ENCODE measurements around the gene PLEKHH3. TPM values are rescaled to one million over a fixed set of nuclear protein-coding genes. Genes with fewer than 3 reads are reported as not detected.

PLEKHH3 gene
- total RNA-seq, 1 experiment from 2014 or later, result 21.4 TPM

- Histone ChIP-seq H3K27me3 (ENCODE audit: insufficient read depth, low read length) (no peaks in the 10 kb centered on the region), H3K4ac (ENCODE audit: low read depth, low read length) (no peak overlapping the region), H3K23me2 (ENCODE audit: insufficient read length, low read depth, low read length, poor library complexity, severe bottlenecking) (no peaks in the 10 kb centered on the region), H3K79me2 (ENCODE audit: insufficient read depth, low read length) (no peaks in the 10 kb centered on the region), H3K27ac (ENCODE audit: insufficient read length, low read depth, low read length) (no peak overlapping the region), H2BK5ac (ENCODE audit: insufficient read length, low read length) (no peak overlapping the region), H4K8ac (replicated peaks; ENCODE audit: insufficient read length, low read depth, low read length) (no peak overlapping the region), H2AFZ (ENCODE audit: low read length) (no peak overlapping the region), H3K79me1 (ENCODE audit: insufficient read depth, low read depth, low read length, poor library complexity, severe bottlenecking) (no peaks in the 10 kb centered on the region), H2BK120ac (ENCODE audit: low read depth, low read length, poor library complexity, severe bottlenecking) (no peak overlapping the region), H3K23ac (ENCODE audit: insufficient read length, low read depth, low read length) (no peak overlapping the region), H3K9ac (ENCODE audit: extremely low read depth, insufficient read length, low read length) (no peak overlapping the region), H4K91ac (ENCODE audit: insufficient read length, low read depth, low read length) (no peak overlapping the region), H2BK15ac (ENCODE audit: low read depth, low read length) (no peak overlapping the region), H3K14ac (ENCODE audit: insufficient read depth, low read length) (no peak overlapping the region), H3K4me1 (ENCODE audit: insufficient read depth, low read length) (no peaks in the 10 kb centered on the region), H3K18ac (ENCODE audit: insufficient read length, low read depth, low read length) (no peak overlapping the region), H4K20me1 (ENCODE audit: control insufficient read depth, insufficient read depth, insufficient read length) (no peaks in the 10 kb centered on the region), H4K5ac (ENCODE audit: insufficient read length, low read depth, low read length) (no peak overlapping the region), H3K4me2 (ENCODE audit: insufficient read depth, insufficient read length, low read length) (no peak overlapping the region), H2BK20ac (ENCODE audit: low read depth, low read length, poor library complexity, severe bottlenecking) (no peak overlapping the region), H3K56ac (ENCODE audit: insufficient read length, low read depth, low read length) (no peak overlapping the region), H3T11ph (ENCODE audit: low read length) (no peak overlapping the region), H2BK12ac (ENCODE audit: insufficient read length, low read depth, low read length) (no peak overlapping the region), H3K9me3 (ENCODE audit: control insufficient read depth, low read depth, low read length) (no peaks in the 10 kb centered on the region), H2AK5ac (ENCODE audit: insufficient read length, low read length) (no peak overlapping the region)
- Mint-ChIP-seq H3K36me3 (ENCODE audit: insufficient read depth in 1 of 3, low read depth in 3 of 3) (peaks cover 8 to 54% (median 50%) of the 10 kb centered on the region in 3 experiments; a peak in 6 of 7 replicates), H3K4me1 (no peaks in the 10 kb centered on the region), H3K4me3 (no peak overlapping the region), H3K27me3 (ENCODE audit: low read depth) (no peaks in the 10 kb centered on the region), H3K9me3 (no peaks in the 10 kb centered on the region), H3K27ac (no peak overlapping the region)
- TF ChIP-seq CTCF (conservative IDR thresholded peaks at IDR 0.05), result no peak
- WGBS (ENCODE audit: extremely low coverage, insufficient read length, low lambda C conversion rate), result no CpG with 5 or more reads among the region's 3 CpGs
- DNase-seq, result no peak
Measured at GRCh38 chr17:42723636-42724035, 46.8 kb upstream of the PLEKHH3 start.
